GM19099 (cell line): Measurements from ENCODE around the gene PLD6.

ENCODE experiments used
- POLR2A ChIP-seq: IDR thresholded peaks from 3 replicates; pipeline ENCODE4 v1.6.1; 2011; ENCODE audit warnings: low read depth; ENCODE audit not compliant: insufficient read length; ENCODE audit errors: extremely low read depth

PLD6 gene

GRCh38 chr17:17214646-17215436 lies 8.7 kb upstream of the PLD6 start:
- TF ChIP-seq POLR2A, result no peak

DNA sequence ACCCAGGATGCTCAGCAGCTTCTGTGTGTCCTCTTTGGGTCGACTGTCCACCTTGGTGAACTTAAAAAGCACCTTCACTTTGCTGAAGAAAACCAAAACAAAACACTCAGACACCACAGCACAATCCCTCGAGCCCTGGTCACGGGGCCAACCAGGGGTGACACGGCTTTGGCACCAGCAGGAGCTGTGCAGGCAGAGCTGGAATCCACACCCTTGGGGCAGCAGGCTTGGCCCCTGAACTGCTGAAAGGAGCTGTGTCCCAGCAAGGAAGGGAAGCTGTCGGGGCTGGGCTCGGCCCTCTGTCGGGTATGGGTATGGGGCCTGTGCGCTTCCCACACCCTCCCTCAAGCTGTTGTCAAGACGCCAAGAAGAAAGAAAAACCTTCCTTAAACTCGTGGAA lies 7.6 kb upstream of the PLD6 start:
- TF ChIP-seq POLR2A, result no peak

DNA sequence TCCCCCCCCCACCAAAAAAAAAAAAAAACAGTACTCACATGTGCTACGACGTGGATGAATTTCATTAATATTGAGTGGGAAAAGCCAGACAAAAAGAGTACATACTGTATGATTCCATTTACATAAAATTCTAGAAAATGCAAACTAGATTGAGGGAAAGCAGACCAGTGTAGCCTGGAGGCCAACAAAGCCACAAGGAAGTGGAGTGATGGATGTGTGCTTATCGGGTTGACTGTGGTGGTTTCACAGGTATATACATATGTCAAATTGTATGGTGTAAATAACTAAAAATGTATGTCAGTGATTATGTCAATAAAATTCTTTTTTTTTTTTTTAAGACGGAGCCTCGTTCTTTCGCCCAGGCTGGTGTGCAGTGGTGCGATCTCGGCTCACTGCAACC lies 1.9 kb upstream of the PLD6 start:
- TF ChIP-seq POLR2A, result no peak

GRCh38 chr17:17206913-17207335 lies 791 bp upstream of the PLD6 start:
- no peak for TF ChIP-seq POLR2A

- TF ChIP-seq POLR2A, result peak; percentile 46
These were observed 587 bp downstream of the PLD6 start for GRCh38 chr17:17205368-17206123.

DNA sequence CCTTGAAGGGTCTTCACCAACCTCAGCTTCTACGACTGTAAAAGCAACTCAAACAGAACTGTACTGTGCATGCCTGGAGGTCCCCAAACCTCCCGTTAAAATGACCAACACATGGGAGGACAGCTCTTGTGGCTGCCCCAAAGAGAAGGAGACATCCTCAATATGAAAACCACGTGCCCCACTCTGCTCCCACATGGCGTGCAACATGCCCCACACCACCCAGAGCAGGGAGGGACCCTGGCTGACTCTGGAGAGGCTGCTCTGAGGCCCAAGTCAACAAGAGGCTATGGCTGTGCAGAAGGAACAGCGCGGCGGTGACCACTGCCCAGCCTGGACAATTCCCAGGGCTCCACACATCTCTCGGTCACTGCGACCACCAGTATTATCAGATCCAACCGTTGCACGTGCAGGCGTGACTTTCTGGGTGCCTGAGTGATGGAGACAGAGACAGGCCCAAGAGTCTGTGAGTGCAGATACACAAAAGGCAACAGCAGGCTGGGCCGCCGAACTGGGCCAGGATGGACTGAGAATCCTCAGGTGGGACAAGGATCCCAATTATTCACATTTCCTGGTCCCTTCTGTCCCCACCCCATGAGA lies 1.4 kb downstream of the PLD6 start:
- no peak for TF ChIP-seq POLR2A

GRCh38 chr17:17204041-17204591 lies 2.0 kb downstream of the PLD6 start:
- no peak for TF ChIP-seq POLR2A

DNA sequence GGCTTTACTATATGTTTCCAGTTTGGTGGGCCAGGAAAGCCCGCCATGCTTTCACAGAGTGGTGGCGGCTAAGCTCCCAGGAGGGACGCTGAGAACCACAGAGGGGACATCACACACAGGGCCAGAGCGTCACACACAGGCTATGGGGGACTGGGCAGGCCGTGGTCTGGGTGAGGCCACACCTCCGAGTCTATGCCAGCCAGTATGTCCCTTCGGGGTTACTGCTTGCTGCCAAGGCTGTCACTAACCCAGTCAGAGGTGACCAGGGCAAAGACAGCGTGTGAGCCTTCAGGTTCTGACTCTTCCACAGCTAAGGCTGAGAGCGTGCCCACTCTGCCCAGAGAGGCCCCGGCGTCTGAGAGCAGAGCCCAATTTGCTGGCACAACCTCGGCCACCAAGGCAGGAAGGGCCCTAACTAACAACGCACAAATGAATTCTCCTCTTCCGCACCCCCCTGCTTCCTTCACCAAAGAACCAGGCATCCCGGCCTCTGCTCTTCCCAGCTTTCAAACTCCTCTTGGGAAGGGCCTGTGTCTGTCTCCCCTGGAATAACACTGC lies 2.9 kb downstream of the PLD6 start:
- no peak for TF ChIP-seq POLR2A

GRCh38 chr17:17201907-17202306 lies 4.2 kb downstream of the PLD6 start:
- no peak for TF ChIP-seq POLR2A

DNA sequence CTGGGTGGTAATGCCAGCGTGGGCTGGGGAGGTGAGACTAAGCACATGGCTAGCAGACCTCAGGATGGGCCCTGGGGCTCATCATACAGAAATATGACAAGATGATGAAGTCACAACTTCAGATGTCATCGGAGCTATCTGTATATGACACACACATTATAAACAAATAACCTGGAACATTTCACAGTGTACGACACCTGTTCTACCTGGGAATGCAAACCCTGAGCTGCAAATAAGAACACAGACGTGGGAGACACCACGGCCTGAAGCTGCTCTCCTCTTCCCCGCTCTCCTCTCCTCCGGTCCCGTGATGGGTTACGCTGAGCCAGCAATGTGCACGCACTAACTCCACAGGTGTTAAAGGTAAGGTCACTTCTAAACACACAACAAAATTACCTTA lies 4.9 kb downstream of the PLD6 start:
- no peak for TF ChIP-seq POLR2A

DNA sequence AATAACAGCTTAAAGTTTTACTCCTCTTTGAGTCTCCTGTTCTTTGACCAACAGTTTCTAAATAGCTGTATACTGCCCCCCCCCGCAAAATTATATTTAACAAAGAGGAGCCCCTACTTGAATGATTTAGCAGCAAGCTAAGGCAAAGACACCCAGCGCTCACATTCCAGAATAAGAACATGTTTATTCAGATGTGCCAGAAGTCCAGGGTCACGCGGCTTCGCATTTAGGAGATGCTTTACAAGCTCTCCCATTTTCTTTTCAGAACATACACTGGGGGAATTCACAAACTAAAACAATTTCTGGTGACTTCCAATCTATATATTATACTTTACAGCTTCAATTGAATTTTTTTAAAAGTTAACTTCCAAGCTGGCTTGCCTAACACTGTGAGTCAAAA lies 5.3 kb downstream of the PLD6 start:
- TF ChIP-seq POLR2A, result no peak

GRCh38 chr17:17200311-17200710 lies 5.8 kb downstream of the PLD6 start:
- TF ChIP-seq POLR2A, result no peak

GRCh38 chr17:17198281-17198680 lies 7.9 kb downstream of the PLD6 start:
- no peak for TF ChIP-seq POLR2A

GRCh38 chr17:17196776-17197175 lies 9.4 kb downstream of the PLD6 start:
- no peak for TF ChIP-seq POLR2A

GRCh38 chr17:17191961-17192381 lies 14.2 kb downstream of the PLD6 start:
- TF ChIP-seq POLR2A, result no peak

DNA sequence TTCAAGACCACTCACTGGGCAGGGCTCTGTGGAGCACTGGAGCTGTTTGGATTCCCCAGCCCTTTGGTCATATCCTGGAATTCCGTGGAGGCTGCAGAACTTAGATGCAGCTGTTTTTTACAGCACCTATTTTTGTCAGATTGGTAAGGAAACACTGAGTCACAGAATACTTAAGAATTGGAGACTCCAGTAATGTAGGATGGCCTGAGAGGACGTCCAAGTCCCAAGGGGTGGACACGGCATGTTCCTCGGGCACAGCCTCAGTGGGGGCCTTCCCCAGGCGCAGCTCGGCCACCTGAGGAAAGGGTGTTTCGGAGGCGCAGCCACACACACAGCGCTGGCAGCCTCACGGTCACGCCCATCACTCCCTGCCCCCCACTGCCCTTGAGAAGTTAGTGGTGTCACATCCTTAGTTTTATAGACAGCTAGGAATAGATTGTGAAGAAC lies 14.8 kb downstream of the PLD6 start:
- TF ChIP-seq POLR2A, result no peak

GRCh38 chr17:17190188-17190587 lies 15.9 kb downstream of the PLD6 start:
- TF ChIP-seq POLR2A, result no peak
